ENCODE results near the gene CLIP3.

DNA sequence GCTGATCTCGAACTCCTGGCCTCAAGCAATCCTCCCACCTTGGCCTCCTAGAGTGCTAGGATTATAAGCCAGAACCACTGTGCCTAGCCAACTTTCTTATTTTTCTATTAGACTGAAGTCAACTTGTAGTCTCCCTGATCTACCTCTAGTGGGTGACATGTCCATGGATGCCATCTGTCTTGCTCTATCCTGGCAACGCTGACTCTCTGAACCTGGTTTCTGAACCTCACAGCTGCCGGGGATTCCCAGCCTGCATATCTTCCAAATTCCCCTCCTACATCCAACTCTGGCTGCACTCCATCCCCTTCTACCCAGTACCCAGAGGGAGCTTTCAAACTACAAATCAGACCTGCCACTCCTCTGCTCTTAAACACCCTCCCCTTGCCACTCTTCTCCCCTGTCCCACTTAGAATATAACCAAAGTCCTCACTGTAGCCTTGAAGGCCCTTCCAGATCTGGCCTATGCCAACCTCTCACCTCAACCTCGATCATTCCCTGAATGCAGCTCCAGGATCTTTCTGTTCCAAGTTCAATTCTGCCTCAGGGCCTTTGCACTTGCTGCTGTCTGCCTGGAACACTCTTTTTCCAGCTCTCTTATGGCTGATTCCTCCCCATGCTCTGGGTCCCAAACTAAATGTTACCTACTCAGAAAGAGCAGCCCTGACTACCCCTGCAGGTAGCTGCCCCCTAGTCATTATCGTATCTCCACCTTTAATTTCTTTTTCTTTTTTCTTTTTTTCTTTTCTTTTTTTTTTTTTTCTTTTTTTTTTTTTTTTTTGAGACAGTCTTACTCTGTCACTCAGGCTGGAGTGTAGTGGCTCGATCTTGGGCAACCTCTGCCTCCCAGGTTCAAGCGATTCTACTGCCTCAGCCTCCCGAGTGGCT, 2.2 kb downstream of the CLIP3 start:
- TF ChIP-seq, protein P1, sequence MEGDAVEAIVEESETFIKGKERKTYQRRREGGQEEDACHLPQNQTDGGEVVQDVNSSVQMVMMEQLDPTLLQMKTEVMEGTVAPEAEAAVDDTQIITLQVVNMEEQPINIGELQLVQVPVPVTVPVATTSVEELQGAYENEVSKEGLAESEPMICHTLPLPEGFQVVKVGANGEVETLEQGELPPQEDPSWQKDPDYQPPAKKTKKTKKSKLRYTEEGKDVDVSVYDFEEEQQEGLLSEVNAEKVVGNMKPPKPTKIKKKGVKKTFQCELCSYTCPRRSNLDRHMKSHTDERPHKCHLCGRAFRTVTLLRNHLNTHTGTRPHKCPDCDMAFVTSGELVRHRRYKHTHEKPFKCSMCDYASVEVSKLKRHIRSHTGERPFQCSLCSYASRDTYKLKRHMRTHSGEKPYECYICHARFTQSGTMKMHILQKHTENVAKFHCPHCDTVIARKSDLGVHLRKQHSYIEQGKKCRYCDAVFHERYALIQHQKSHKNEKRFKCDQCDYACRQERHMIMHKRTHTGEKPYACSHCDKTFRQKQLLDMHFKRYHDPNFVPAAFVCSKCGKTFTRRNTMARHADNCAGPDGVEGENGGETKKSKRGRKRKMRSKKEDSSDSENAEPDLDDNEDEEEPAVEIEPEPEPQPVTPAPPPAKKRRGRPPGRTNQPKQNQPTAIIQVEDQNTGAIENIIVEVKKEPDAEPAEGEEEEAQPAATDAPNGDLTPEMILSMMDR (IDR thresholded peaks at IDR 0.05) = no peak
- no peak for TF ChIP-seq POLR2A (IDR thresholded peaks at IDR 0.05)
- no peak for TF ChIP-seq EP300 (IDR thresholded peaks at IDR 0.05)
